Peyer's patch (tissue), 4 donors: Measurements from ENCODE around the gene BAIAP2. TPM values are rescaled to one million over a fixed set of nuclear protein-coding genes. Genes with fewer than 3 reads are reported as not detected.

Experiments used
- DNase-seq, 3 donors: peaks; one replicate each; pipeline ENCODE4 v3.0.0-alpha.2; 2017 to 2019
- H3K27ac ChIP-seq, 4 donors: fragments of 200-600 bp; sonication (generic); one replicate each; pipeline ENCODE4 v1.5.1; 2016 to 2019
- H3K27me3 ChIP-seq, 2 donors: fragments of 200-600 bp; sonication (generic); one replicate each; pipeline ENCODE4 v1.5.1; 2019
- H3K36me3 ChIP-seq, 3 donors: fragments of 200-600 bp; sonication (generic); one replicate each; pipeline ENCODE4 v1.5.1; 2016 to 2019
- H3K4me1 ChIP-seq, 4 donors: fragments of 200-600 bp; sonication (generic); one replicate each; pipeline ENCODE4 v1.5.1; 2016 to 2019
- H3K4me3 ChIP-seq, 4 donors: fragments of 200-600 bp; sonication (generic); 1 replicate in 3 of 4; 2 replicates in 1 of 4; pipeline ENCODE4 v1.5.1; 2016 to 2019; ENCODE audit warnings: mild to moderate bottlenecking in 1 of 4
- H3K9me3 ChIP-seq, 4 donors: fragments of 200-600 bp; sonication (generic); one replicate each; pipeline ENCODE4 v1.5.1; 2016 to 2019; ENCODE audit warnings: mild to moderate bottlenecking in 1 of 4
- POLR2A ChIP-seq, 2 donors: fragments of 450-650 bp; IDR thresholded peaks; one replicate each; pipeline ENCODE4 v1.5.1; 2017; ENCODE audit warnings: antibody characterized with exemption in 2 of 2, mild to moderate bottlenecking in 2 of 2, moderate library complexity in 2 of 2
- total RNA-seq, 4 donors: library from RNA; depleted of rRNA; stranded (reverse); fragments of >200 nt; gene quantifications; one replicate each; pipeline ENCODE4 v1.1.0, GENCODE V29; 2016
- TF ChIP-seq, protein P1 (sequence below), 6 experiments: fragments of 450-650 bp in 4 of 6; fragments of 200-600 bp in 2 of 6; sonication (generic) in 1 of 6; IDR thresholded peaks; one replicate each; pipeline ENCODE4 v1.5.1; 2017 to 2019; ENCODE audit warnings: antibody characterized with exemption in 6 of 6, mild to moderate bottlenecking in 3 of 6, moderate library complexity in 1 of 6

BAIAP2 gene
- total RNA-seq, 4 donors from 2014 or later: 10.2 to 61.9 (median 17.6) TPM

DNA sequence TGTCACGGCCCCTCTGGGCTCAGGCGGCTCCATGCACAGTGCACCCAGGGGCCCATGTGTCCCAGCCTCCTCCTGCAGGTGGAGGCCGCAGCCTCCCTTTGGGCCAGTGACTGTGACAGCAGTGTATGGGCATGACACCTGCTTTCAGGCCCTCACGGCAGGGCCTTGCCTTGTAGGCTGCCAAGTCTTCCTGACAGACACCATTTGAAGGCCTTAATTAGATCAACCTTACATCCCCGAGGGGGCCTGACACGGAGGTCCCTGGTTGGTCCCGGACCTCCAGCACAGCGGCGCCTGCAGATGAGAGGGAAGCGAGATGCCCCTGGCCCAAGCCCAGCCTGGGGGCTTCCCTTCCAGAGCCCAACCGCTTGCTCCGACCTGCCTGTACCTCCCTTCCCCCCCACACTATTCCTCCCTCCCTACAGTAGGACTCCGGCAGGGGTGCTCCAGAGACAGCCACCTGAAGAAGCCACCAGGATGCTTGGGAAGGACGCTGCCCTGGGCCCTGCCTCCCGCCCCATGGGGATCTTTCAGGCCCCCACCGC, 31.9 kb downstream of the BAIAP2 start:
- H3K36me3 ChIP-seq: no peaks in the 10 kb centered on the region
- no peaks in the 10 kb centered on the region for H3K9me3 ChIP-seq
- no peaks in the 10 kb centered on the region for H3K27me3 ChIP-seq
- no peak for DNase-seq
- no peak overlapping the region for H3K27ac ChIP-seq
- H3K4me3 ChIP-seq: no peak overlapping the region
- peaks cover 0 to 5% (median 0%) of the 10 kb centered on the region in 4 donors for H3K4me1 ChIP-seq
- TF ChIP-seq, protein P1, sequence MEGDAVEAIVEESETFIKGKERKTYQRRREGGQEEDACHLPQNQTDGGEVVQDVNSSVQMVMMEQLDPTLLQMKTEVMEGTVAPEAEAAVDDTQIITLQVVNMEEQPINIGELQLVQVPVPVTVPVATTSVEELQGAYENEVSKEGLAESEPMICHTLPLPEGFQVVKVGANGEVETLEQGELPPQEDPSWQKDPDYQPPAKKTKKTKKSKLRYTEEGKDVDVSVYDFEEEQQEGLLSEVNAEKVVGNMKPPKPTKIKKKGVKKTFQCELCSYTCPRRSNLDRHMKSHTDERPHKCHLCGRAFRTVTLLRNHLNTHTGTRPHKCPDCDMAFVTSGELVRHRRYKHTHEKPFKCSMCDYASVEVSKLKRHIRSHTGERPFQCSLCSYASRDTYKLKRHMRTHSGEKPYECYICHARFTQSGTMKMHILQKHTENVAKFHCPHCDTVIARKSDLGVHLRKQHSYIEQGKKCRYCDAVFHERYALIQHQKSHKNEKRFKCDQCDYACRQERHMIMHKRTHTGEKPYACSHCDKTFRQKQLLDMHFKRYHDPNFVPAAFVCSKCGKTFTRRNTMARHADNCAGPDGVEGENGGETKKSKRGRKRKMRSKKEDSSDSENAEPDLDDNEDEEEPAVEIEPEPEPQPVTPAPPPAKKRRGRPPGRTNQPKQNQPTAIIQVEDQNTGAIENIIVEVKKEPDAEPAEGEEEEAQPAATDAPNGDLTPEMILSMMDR (IDR thresholded peaks at IDR 0.05): no peak
- TF ChIP-seq POLR2A (IDR thresholded peaks at IDR 0.05): no peak

DNA sequence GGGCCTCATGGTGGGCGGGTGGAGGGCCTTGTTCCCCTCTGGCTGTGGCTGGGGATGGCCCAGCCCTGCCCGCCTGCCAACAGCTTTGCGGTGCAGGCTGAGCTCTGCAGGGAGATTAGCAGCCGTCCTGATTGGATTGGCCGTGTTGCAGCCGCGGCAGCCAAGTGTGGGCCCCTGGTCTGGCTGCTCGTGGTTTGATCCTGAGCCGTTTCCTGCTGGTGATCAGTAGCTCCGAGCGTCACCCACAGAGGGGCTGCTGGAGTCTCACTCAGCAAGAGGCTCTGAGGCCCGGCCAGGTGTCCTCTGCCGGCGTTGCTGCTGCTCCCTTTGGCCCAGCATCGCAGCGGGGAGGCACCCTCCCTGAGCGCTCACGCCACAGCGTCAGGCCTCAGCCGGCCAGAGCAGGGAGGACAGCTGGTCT, 32.5 kb downstream of the BAIAP2 start:
- Histone ChIP-seq H3K27me3 (no peaks in the 10 kb centered on the region), H3K9me3 (no peaks in the 10 kb centered on the region), H3K4me3 (no peak overlapping the region)

DNA sequence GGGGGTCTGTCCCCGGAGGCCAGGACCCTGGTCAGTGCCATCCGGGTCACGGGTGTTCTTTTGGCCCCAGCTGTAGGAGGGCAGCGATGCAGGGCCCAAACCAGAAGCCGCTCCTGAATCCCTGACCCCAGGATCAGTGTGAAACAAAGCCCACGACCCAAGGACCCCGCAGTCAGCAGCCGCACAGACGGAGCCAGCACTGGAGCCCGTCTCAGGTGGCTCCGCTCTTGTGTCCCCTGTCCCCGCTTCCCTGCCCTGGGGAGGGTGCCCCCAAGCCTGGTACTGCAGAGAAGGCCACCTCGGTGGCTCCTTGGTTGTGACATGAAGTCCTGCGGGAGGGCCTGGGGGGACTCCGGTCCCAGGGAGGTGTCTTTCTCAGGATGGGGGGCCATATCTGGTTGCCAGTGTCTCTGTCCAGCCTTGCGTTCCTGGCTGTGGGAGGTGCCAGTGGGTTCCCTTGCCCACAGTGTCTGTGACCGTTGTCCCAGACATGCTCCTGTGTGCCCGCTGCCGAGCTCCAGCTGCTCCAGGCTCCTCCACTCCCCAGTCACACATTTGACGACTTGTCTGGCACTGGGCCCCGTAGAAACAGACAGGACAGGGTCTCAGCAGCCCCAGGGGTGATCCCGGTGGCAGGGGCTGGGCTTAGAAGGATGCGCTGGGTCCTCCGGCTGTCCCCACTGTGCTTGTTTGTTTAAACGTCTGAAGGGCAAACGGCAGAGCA, 33.6 kb downstream of the BAIAP2 start:
- Histone ChIP-seq H3K4me1 (peaks cover 0 to 4% (median 0%) of the 10 kb centered on the region in 4 donors), H3K4me3 (no peak overlapping the region), H3K27me3 (no peaks in the 10 kb centered on the region), H3K9me3 (no peaks in the 10 kb centered on the region), H3K27ac (no peak overlapping the region), H3K36me3 (no peaks in the 10 kb centered on the region)
- no peak for DNase-seq
- TF ChIP-seq, protein P1 (IDR thresholded peaks at IDR 0.05): no peak
- TF ChIP-seq POLR2A (IDR thresholded peaks at IDR 0.05): no peak

More for the DNA sequence above, 32.5 kb downstream of the BAIAP2 start:
- DNase-seq: no peak
- TF ChIP-seq POLR2A (IDR thresholded peaks at IDR 0.05): no peak
- TF ChIP-seq, protein P1 (IDR thresholded peaks at IDR 0.05): no peak
- Histone ChIP-seq H3K36me3 (no peaks in the 10 kb centered on the region), H3K4me1 (peaks cover 0 to 5% (median 0%) of the 10 kb centered on the region in 4 donors), H3K27ac (no peak overlapping the region)

DNA sequence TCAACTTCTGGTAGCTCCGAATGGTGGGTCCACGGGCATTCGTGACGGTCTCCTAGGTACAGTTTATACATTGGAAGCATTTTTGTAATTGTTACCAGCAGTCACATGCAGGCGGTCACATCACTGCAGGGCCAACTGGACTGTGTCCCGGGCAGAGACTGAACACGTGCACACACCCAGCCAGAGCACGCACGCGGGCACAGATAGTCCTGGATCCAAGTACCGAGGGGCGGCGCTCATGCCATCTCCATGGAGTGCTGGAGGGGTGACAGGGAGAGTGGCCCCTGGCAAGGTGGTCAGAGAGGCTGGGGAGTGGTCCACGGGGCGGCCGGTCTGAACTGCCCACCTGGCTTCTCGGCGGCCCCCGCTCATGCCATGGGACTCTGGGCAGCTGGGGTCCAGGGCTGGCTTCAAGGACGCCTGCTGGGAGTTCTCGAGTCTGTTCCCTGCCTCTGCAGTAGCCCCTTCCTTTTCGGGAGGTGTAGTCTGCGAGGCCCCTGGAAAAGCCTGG, 34.2 kb downstream of the BAIAP2 start:
- H3K27ac ChIP-seq: no peak overlapping the region
- no peaks in the 10 kb centered on the region for H3K27me3 ChIP-seq
- no peaks in the 10 kb centered on the region for H3K36me3 ChIP-seq
- no peaks in the 10 kb centered on the region for H3K9me3 ChIP-seq
- H3K4me3 ChIP-seq: no peak overlapping the region
- no peak for DNase-seq
- no peak for TF ChIP-seq POLR2A (IDR thresholded peaks at IDR 0.05)
- TF ChIP-seq, protein P1 (IDR thresholded peaks at IDR 0.05): no peak
- H3K4me1 ChIP-seq: no peaks in the 10 kb centered on the region

DNA sequence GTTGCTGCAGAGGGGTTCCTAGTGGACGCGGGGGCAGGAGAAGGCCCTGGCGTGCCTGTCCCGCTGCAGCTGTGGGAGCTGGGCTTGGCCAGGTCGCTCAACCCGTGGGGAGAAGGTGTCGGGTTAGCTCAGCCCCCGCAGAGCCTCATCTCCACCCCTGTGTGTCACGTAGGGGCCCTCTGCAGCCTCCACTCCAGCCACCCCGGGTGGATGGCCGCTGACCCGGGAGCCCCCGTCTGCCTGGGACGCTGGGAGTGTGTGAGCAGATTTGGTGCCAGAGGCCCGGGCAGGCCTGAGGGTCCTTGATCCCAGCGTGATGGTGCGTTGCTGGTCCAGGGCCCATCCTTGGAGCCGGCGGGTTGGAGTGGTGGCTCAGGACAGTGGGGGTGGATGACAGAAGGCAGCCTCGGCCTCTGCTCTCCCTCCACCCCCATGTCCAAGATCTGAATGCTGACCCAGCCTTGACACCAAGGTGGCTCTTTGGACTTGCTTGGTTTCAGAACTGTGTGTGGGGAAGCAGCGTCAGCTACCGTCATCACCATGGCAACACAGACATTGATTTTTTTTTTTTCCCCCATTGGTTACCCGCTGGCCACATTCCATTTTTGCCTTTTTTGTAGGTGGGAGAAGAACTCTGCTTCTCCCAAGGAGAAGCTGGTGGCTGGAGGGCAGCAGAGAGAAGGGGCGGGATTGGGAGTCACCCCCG, 35.7 kb downstream of the BAIAP2 start:
- TF ChIP-seq, protein P1 (IDR thresholded peaks at IDR 0.05): no peak
- no peak for TF ChIP-seq POLR2A (IDR thresholded peaks at IDR 0.05)
- no peak overlapping the region for H3K27ac ChIP-seq
- no peaks in the 10 kb centered on the region for H3K27me3 ChIP-seq
- no peak overlapping the region for H3K4me3 ChIP-seq
- H3K9me3 ChIP-seq: no peaks in the 10 kb centered on the region
- H3K36me3 ChIP-seq: no peaks in the 10 kb centered on the region
- H3K4me1 ChIP-seq: no peaks in the 10 kb centered on the region
- DNase-seq: no peak
